Diencephalon (tissue), 1 donor: Measurements from ENCODE around the gene GLYR1. TPM values are rescaled to one million over a fixed set of nuclear protein-coding genes. Genes with fewer than 3 reads are reported as not detected.

Source experiments
- small RNA-seq: library from RNA; depleted of rRNA; stranded (forward); fragments of <200 nt; gene quantifications from one replicate; pipeline ENCODE3, GENCODE V24; 2014
- total RNA-seq: library from RNA; depleted of rRNA; stranded (reverse); fragments of >200 nt; gene quantifications from one replicate; pipeline ENCODE4 v1.2.3, GENCODE V29; 2014

The GLYR1 gene
- total RNA-seq, result 72.2 TPM

DNA sequence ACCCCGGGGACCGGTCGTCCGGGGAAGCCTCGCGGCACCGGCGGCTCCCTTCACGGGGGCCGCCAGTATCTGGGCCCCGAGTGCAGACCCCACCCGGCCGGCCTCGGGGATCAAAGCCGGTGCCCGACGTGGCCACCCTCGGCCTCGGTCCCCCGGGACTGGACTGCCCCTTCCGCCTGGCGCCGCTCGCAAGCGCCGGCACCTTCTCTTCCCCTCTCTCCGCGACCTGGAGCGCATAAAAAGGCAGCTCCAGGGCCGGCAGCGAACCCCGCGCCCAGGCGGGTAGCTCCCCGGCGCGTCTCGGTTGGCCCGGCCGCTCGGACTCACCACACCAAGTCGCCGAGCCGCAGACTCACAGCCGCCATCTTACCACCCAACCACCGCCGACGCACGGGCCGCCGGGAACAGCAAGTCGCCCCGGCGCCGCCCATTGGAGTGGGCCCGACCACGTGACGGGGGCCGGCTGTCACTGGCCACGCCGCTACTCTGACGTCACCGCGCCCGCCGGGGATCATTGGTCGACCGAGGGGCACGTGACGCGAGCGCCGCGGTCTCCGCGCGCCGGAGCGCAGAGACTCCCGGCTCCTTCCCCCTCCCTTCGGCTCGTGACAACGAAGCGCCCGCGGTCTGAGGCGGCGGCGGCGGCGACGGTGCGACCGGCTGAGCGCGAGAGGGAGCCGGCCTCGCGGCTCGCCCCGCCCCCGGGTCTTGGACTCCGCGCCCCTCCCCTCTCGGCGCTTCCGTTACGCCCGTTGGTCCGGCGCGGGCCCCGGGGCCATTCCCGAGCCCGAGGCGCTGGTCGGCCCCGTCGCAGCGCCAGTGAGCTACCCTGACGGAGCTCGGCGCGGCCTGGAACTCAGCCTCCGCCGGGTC lies at the start of gene GLYR1, which contains the start of gene UBN1:
GLYR1 (minus strand) TSS at position 388 of the 873 bp plus-strand sequence; CDS start at position 365, 23 bp downstream.
UBN1 (plus strand) TSS at position 581 of the 873 bp plus-strand sequence. CDS start 5,437 bp downstream, outside the sequence.

DNA sequence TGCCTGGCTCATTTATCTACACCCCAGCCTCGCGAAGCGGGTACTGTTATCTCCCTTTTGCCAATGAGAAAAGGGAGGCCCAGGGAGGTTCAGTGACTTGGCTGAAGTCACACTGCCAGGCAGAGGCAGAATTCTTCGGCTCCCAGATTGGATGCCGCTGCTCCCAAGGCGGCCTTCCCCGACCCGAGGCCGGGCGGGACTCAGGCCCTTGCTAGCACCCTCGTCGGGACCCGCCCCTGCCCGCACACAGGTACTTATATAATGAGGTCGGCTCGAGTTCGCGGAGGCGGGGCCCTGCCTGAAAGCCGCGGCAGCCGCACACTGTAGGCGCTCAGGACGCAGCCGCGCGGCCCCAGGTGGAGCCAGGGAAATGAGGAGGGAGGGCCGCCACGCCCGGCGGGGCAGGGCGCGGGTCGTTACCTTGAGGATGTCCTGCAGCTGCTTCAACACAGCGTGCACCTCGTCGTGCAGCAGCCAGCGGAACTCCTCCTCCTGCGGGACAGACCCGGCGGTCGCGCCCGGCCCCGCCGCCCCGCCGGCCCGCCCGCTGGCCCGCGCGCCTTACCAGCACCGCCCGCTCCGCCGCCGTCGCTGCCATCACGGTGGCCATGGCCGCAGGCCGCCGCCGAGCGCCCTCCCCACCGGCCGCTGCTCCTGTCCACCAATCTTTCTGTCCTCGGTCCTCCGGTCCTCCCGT lies 45.0 kb downstream of the GLYR1 start, which contains the start of gene ROGDI:
ROGDI (minus strand) TSS at position 672 of the 697 bp plus-strand sequence; CDS start at position 610, 62 bp downstream.

DNA sequence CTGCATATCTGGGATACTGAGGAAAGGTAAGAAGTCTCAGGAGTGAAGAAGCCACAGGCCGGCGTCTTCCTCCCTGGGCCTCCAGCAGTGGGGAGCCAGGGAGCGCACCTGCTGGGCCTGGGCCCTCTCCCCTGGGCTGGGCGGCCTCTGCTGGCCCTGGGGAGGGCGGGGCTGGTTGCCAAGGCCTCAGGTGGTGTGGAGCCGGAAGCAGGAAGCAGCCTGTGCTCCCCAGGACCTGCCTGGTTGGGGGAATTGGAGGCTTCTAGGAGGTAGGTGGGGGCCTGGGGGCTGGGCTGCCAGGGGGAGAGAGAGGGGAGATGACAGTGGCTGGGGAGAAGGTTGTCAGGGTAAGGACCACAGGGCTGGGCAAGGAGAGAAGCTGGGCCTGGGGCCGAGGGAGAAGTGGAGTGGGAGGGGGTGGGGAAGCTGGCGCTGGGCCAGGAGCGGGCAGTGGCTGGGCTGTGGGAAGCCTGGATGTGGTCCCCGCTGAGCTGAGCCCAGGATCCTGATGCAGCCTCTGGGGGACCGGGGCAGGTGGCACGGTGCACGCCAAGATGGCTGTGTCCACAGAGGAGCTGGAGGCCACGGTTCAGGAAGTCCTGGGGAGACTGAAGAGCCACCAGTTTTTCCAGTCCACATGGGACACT lies 51.8 kb downstream of the GLYR1 start, which contains the start of gene SMIM22:
SMIM22 (plus strand) TSS at position 189 of the 647 bp plus-strand sequence; CDS start at position 555, 366 bp downstream.

DNA sequence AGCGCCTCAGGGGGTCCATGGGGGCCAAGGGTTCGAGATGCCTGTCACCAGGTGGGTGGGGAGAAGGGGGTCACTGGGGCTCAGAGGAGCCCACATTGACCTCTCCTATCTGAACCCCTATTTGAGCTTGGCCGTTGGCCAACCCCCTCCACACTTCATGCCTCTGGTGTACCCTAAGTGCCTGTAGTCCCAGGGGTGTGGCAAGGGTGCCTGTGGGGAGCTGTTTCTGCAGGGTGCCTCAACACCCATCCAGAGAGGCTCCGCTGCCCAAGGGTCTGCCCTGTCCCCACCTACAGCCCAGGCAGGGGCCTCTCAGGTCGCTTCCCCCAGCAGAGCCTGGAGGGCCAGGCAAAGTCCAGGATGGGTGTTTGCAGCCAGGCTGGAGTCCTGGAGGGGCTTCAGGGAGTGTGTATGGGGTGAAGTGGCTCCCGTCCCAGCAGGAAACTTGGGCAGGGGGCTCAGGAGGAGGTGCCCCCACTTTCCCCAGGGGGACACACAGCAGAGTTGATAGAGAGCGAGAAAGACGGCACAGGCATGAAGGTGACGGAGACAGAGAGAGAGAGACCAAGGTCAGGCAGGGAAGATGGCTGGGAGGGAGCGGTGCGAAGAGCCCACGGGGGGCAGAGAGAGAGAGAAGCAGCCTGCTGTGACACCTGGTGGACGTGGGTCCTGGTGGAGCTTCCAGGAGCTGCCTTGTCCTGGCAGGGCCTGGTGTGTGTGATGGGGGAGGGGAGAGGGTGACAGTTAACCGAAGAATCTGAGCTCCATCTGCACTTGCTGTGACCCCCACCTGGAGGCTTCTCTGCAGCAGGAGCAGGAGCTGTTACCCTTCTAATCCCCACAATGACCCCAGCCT lies 59.2 kb downstream of the GLYR1 start, which contains the start of gene SEPTIN12:
SEPTIN12 (minus strand) TSS at position 719 of the 856 bp plus-strand sequence; CDS start at position 19, 700 bp downstream.

DNA sequence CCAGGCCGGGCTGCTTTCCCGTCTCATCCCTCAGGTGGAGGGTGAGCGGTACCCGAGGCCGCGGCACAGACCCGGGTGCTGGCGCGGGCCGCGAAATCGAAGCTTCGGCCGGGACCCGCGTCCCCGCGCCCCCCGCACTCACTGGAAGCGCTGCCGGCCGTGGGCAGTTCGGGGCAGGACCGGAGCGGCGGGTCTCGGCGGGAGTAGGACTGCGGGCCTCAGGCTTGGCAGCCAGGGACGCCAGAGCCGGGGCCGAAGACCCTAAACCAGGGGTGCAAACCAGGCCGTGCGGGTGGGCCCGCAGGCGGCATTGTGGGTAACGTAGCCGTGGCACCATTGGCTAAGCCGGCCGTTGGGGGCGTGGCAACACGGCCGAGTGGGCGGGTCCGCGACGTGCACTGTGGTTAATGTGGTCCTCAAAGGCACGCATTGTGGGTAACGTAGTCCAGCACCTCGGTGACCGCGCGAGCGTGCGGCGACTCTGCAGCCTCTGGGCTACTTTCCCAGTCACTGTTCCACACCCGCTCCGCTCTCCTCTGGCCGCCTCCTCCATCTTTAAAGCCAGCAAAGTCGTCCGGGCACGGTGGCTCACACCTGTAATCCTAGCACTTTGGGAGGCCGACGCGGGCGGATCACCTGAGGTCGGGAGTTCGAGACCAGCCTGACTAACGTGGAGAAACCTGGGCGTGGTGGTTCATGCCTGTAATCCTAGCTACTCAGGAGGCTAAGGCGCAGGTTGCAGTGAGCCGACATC lies 80.0 kb downstream of the GLYR1 start, which contains the start of gene ZNF500:
ZNF500 (minus strand) TSS at position 288 of the 754 bp plus-strand sequence. CDS start 1,184 bp downstream, outside the sequence.

Small RNAs within 50 kb of the gene (small RNA-seq; reads per million reads assigned to genes)
- gene RF00017, result not detected

Other genes with a start within 250 kb of the GLYR1 start
- 2.1 TPM for gene UBALD1, start 232.4 kb downstream of the GLYR1 start, total RNA-seq
- gene MGRN1, start 222.5 kb downstream of the GLYR1 start, total RNA-seq, result 43.8 TPM
- gene NUDT16L1, start 153.7 kb downstream of the GLYR1 start, total RNA-seq, result 47.5 TPM
- 44.3 TPM for gene ANKS3, start 113.0 kb downstream of the GLYR1 start, total RNA-seq
- gene DNAAF8, start 112.8 kb downstream of the GLYR1 start, total RNA-seq, result 2.1 TPM
- 8.8 TPM for gene ZNF500, start 80.1 kb downstream of the GLYR1 start, total RNA-seq
- not detected for gene SEPTIN12, start 58.9 kb downstream of the GLYR1 start, total RNA-seq
- not detected for gene SMIM22, start 51.9 kb downstream of the GLYR1 start, total RNA-seq
- gene ROGDI, start 44.7 kb downstream of the GLYR1 start, total RNA-seq, result 62.7 TPM
- 17.1 TPM for gene UBN1, start 193 bp upstream of the GLYR1 start, total RNA-seq
- 13.4 TPM for gene PPL, start 89.9 kb upstream of the GLYR1 start, total RNA-seq
- gene SEC14L5, start 111.0 kb upstream of the GLYR1 start, total RNA-seq, result 1.6 TPM
- gene NAGPA, start 186.6 kb upstream of the GLYR1 start, total RNA-seq, result 10.6 TPM
- 2.3 TPM for gene C16orf89, start 218.7 kb upstream of the GLYR1 start, total RNA-seq
- gene ALG1, start 224.6 kb upstream of the GLYR1 start, total RNA-seq, result 15.7 TPM